ENCODE data around the gene TAOK3. TPM values are rescaled to one million over a fixed set of nuclear protein-coding genes. Genes with fewer than 3 reads are reported as not detected.

TAOK3 gene
- total and polyA plus RNA-seq, 9 of the 15 experiments (the other 6 are each of a cell fraction or from before 2014, with no cell fraction given): 24.3 to 83.5 (median 47.1) TPM

GRCh38 chr12:118319627-118320026, 53.1 kb downstream of the TAOK3 start:
- Histone ChIP-seq H3K4me3 (no peak overlapping the region), H3K79me2 (ENCODE audit: control insufficient read depth, insufficient read depth, low read length) (peaks cover 53% of the 10 kb centered on the region), H4K20me1 (replicated peaks; ENCODE audit: control insufficient read depth, insufficient read depth, low read length) (no peaks in the 10 kb centered on the region), H3K4me2 (ENCODE audit: insufficient read depth, low read length) (peak overlapping the region; percentile 3; the same call in 1 of the 2 replicates), H3K27me3 (ENCODE audit: control insufficient read depth in 2 of 2, insufficient read depth in 2 of 2, low read length in 2 of 2) (no peaks in the 10 kb centered on the region), H3K9me3 (replicated peaks; ENCODE audit: control insufficient read depth, insufficient read depth, low read depth, low read length) (no peaks in the 10 kb centered on the region), H3K4me1 (replicated peaks in 1 of 2; ENCODE audit: control insufficient read depth in 2 of 2, insufficient read depth in 2 of 2, low read length in 2 of 2) (peaks cover 4 to 6% of the 10 kb centered on the region in 2 experiments; a peak in 3 of 5 replicates), H2AFZ (ENCODE audit: low read depth, low read length) (no peak overlapping the region), H3K27ac (ENCODE audit: extremely low read depth, low read depth, low read length) (peak overlapping the region; percentile 42; the same call in 2 of the 3 replicates), H3K9me1 (ENCODE audit: control insufficient read depth, insufficient read depth, low read length) (no peaks in the 10 kb centered on the region), H3K36me3 (ENCODE audit: control insufficient read depth, insufficient read depth, low read length) (peaks cover 6% of the 10 kb centered on the region; the same call in 1 of the 3 replicates), H3K9ac (ENCODE audit: insufficient read depth in 1 of 2, low read depth in 2 of 2, low read length in 2 of 2) (no peak overlapping the region)
- FAIRE-seq: no peak
- no TSS peak for BruUV-seq (replicated peaks)
- in situ Hi-C loops (cut with MboI) (no loop called here), intact Hi-C loops (cut with micrococcal nuclease) (no loop called here)
- CTCF ChIA-PET (ENCODE audit: low intra/inter-chr PET ratio): no interaction called here
- no peak; the same call in 2 of the 3 replicates for ATAC-seq
- DNase-seq (ENCODE audit: extremely low read depth in 1 of 4, low spot score in 3 of 4): peak in 1 of 4 experiments; percentile 16
- WGBS (ENCODE audit: insufficient coverage, low coverage, missing lambda C conversion rate): 51% methylated on average over 3 of the region's 3 CpGs
- POLR2A ChIA-PET: no interaction called here
- TF ChIP-seq SMARCA4 (IDR thresholded peaks at IDR 0.05) (peak; percentile 32; the same call in 1 of the 2 replicates), ZFX (CRISPR knock-in tag; IDR thresholded peaks at IDR 0.05) (no peak), NFE2 (IDR thresholded peaks at IDR 0.05; ENCODE audit: low read depth) (peak; percentile 80), MAFF (IDR thresholded peaks at IDR 0.05; ENCODE audit: low read length) (peak; percentile 92), RBM14 (IDR thresholded peaks at IDR 0.05; ENCODE audit: borderline replicate concordance, insufficient read depth, low read depth, low read length) (no peak), CHD7 (IDR thresholded peaks at IDR 0.05; ENCODE audit: low read depth, low read length) (no peak), NFE2L1 (tag; IDR thresholded peaks at IDR 0.05; ENCODE audit: borderline replicate concordance, low read depth) (peak; percentile 68), POLR3A (IDR thresholded peaks at IDR 0.05; ENCODE audit: borderline replicate concordance, extremely low read depth, insufficient read depth, insufficient read length) (no peak), THRA (IDR thresholded peaks at IDR 0.05) (no peak), MAFK (IDR thresholded peaks at IDR 0.05; ENCODE audit: low read length) (peak; percentile 83), MAFG (tag; conservative IDR thresholded peaks at IDR 0.05) (peak; percentile 96)

All from K562 (cell line).